Transverse colon (tissue), 4 donors: ENCODE data around the gene MDP1. TPM values are rescaled to one million over a fixed set of nuclear protein-coding genes. Genes with fewer than 3 reads are reported as not detected.
A peak's percentile ranks its signal among the peaks of the same experiment; 100 is the strongest.

Source experiments
- DNase-seq: peaks from one replicate; pipeline ENCODE4 v3.0.0-alpha.2; 2019
- H3K27ac ChIP-seq, 4 donors: fragments of 200-600 bp; sonication (generic); 2 replicates each; pipeline ENCODE4 v1.5.1; 2016 to 2018; ENCODE audit warnings: inconsistent platforms in 4 of 4
- H3K27me3 ChIP-seq: fragments of 200-600 bp; sonication (generic); 2 replicates; pipeline ENCODE4 v1.5.1; 2017; ENCODE audit warnings: inconsistent platforms
- H3K36me3 ChIP-seq, 4 donors: fragments of 200-600 bp; sonication (generic); 2 replicates each; pipeline ENCODE4 v1.5.1; 2017 to 2019; ENCODE audit warnings: inconsistent platforms in 4 of 4
- H3K4me1 ChIP-seq, 4 donors: fragments of 200-600 bp; sonication (generic); 2 replicates each; pipeline ENCODE4 v1.5.1; 2017 to 2020; ENCODE audit warnings: inconsistent platforms in 4 of 4
- H3K4me3 ChIP-seq, 4 donors: fragments of 200-600 bp; sonication (generic); 1 replicate in 1 of 4; 2 replicates in 3 of 4; pipeline versions ENCODE4 v1.5.1 to v1.6.1; 2017 to 2019; ENCODE audit warnings: inconsistent platforms in 4 of 4
- H3K9me3 ChIP-seq, 2 donors: fragments of 200-600 bp; sonication (generic); 2 replicates each; pipeline ENCODE4 v1.5.1; 2017 to 2019; ENCODE audit warnings: inconsistent platforms in 2 of 2
- EP300 ChIP-seq: sonication (generic); formaldehyde crosslinking; IDR thresholded peaks from one replicate; pipeline ENCODE4 v1.6.1; 2017; ENCODE audit warnings: antibody characterized with exemption, low read depth
- POLR2A ChIP-seq: fragments of 450-650 bp; IDR thresholded peaks from one replicate; pipeline ENCODE4 v1.6.1; 2016; ENCODE audit warnings: antibody characterized with exemption, mild to moderate bottlenecking, moderate library complexity
- POLR2AphosphoS5 ChIP-seq, 3 donors: sonication (generic); formaldehyde crosslinking; IDR thresholded peaks; one replicate each; pipeline ENCODE4 v1.6.1; 2016; ENCODE audit warnings: antibody characterized with exemption in 3 of 3
- WGBS, 2 donors: methylation state at CpG; one replicate each; pipeline ENCODE4 v1.1.5; 2018; ENCODE audit warnings: low coverage in 1 of 2; 5-methylcytosine and 5-hydroxymethylcytosine counted together
- in situ Hi-C, 4 donors: fragments of 200-750 bp; cut with MboI; loops; one replicate each; pipeline versions ENCODE4 v1.15.0 to v1.15.1; 2017; ENCODE audit warnings: low sequenced_read_pairs in 3 of 4, low pct_ligation_motif_present in 1 of 4, low pct_unique_long_range_greater_than_20kb in 1 of 4
- intact Hi-C: fragments of 100-400 bp; cut with DNase I; formaldehyde crosslinking; loops from one replicate; pipeline ENCODE4 v1.15.1; 2023; ENCODE audit warnings: low total_unique reads
- total RNA-seq, 4 donors: library from RNA; depleted of rRNA; stranded (reverse); fragments of >200 nt; gene quantifications; one replicate each; pipeline ENCODE4 v1.1.0, GENCODE V29; 2016
- TF ChIP-seq, protein P1 (sequence below), 5 experiments: fragments of 200-600 bp in 3 of 5; fragments of 450-650 bp in 2 of 5; sonication (generic) in 3 of 5; IDR thresholded peaks; 1 replicate in 2 of 5; 2 replicates in 3 of 5; pipeline ENCODE4 v1.5.1; 2016 to 2017; ENCODE audit warnings: antibody characterized with exemption in 5 of 5, inconsistent platforms in 3 of 5, mild to moderate bottlenecking in 2 of 5, moderate library complexity in 1 of 5

MDP1 gene
- total RNA-seq, 4 donors from 2014 or later: 11.1 to 116 (median 40.2) TPM

DNA sequence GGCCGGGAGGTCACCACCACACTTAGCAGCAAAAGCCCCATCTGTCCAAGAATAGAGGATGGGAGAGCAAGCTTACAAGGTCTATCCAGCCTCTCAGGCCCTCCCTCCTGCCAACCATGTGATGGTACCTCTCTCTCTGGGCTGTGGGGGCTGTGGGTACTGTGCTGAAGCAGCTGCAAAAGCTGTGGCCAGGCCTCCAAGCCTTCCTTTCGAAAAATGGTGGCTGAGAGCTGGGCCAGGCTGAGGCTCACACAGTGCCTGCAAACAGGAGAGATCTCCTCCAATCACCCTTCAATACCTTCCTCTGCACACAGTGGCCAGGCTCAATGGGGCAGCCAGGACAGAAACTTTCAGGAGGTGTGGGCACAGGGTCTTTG, 28.3 kb downstream of the MDP1 start:
- Histone ChIP-seq H3K4me3 (no peak overlapping the region), H3K4me1 (peaks cover 12 to 20% (median 12%) of the 10 kb centered on the region in 4 donors), H3K27me3 (no peaks in the 10 kb centered on the region), H3K9me3 (no peaks in the 10 kb centered on the region), H3K36me3 (peaks cover 0 to 15% (median 0%) of the 10 kb centered on the region in 4 donors), H3K27ac (peak overlapping the region in 1 of 4 donors; percentile 74)
- WGBS, 2 donors: 70% methylated on average over 2 of the region's 2 CpGs; no CpG with 5 or more reads in 1 of the 2 donors
- in situ Hi-C loops: no loop called here
- DNase-seq: no peak
- intact Hi-C loops: no loop called here
- TF ChIP-seq POLR2A (no peak), EP300 (no peak), POLR2AphosphoS5 (IDR thresholded peaks at IDR 0.05) (no peak)
- TF ChIP-seq, protein P1, sequence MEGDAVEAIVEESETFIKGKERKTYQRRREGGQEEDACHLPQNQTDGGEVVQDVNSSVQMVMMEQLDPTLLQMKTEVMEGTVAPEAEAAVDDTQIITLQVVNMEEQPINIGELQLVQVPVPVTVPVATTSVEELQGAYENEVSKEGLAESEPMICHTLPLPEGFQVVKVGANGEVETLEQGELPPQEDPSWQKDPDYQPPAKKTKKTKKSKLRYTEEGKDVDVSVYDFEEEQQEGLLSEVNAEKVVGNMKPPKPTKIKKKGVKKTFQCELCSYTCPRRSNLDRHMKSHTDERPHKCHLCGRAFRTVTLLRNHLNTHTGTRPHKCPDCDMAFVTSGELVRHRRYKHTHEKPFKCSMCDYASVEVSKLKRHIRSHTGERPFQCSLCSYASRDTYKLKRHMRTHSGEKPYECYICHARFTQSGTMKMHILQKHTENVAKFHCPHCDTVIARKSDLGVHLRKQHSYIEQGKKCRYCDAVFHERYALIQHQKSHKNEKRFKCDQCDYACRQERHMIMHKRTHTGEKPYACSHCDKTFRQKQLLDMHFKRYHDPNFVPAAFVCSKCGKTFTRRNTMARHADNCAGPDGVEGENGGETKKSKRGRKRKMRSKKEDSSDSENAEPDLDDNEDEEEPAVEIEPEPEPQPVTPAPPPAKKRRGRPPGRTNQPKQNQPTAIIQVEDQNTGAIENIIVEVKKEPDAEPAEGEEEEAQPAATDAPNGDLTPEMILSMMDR (IDR thresholded peaks at IDR 0.05): no peak

DNA sequence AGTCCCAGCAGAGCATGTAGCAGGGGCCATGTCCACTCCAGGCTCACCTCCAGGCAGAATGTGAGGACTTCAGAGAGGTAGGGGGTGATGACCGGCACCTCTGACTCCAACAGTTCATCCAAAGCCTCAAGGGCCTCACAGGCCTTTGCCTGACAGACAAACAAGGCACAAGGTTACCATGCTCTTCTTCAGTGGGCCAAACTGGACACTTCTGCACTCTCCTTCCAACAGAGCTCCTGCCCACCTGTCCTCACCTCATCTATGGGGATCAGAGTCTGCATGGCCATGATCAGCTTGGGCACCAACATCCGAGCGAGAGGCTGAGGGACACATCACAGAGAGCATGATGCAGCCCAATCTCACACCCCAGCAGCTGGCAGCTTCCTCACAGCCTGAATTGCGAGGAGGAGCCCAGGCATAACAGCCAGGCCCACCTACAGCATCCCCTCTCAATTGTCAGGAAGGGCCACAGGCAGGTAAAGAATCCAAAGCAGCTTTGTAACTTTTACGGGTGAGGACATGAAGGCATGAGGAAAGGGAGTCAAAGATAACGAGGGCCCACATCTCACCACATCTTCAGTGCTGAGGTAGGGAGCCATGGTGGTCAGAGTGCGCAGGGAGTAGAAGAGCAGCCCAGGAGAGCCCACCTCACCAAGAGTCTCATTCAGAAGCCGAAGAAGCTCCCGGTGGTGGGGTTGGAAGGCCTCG, 28.9 kb downstream of the MDP1 start:
- in situ Hi-C loops (no loop called here), intact Hi-C loops (no loop called here)
- Histone ChIP-seq H3K4me1 (peaks cover 12 to 20% (median 12%) of the 10 kb centered on the region in 4 donors), H3K27me3 (no peaks in the 10 kb centered on the region), H3K27ac (no peak overlapping the region), H3K36me3 (peaks cover 0 to 15% (median 0%) of the 10 kb centered on the region in 4 donors), H3K9me3 (no peaks in the 10 kb centered on the region), H3K4me3 (no peak overlapping the region)
- 89% methylated on average over 5 to 10 of the region's 10 CpGs for WGBS, 2 donors
- TF ChIP-seq, protein P1 (IDR thresholded peaks at IDR 0.05): no peak
- no peak for TF ChIP-seq POLR2AphosphoS5 (IDR thresholded peaks at IDR 0.05)
- TF ChIP-seq POLR2A: no peak
- no peak for DNase-seq

DNA sequence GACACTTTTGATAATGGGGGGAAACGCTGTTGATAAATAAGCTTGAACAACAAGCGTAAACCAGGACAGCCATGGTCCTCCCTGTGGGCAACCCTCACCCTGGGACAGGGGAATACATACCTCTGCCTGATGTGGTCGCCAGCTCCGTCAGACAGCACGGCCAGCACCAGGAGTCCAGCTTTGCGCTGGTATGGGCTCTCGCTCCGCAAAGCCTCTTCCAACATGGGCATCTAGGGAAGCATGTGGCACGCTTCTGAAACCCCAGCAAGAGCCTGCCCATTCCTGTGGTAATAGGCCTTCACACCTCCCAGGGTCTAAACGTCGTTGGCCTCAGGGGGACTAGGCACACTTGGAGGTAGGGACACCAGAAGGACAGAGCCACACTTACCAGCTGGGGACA, 30.1 kb downstream of the MDP1 start:
- H3K27ac ChIP-seq: no peak overlapping the region
- no peak for DNase-seq

GRCh38 chr14:24185026-24185425, 30.8 kb downstream of the MDP1 start:
- WGBS, 2 donors: 99% methylated on average over 7 of the region's 7 CpGs; no CpG with 5 or more reads in 1 of the 2 donors
- Histone ChIP-seq H3K9me3 (no peaks in the 10 kb centered on the region), H3K4me3 (no peak overlapping the region), H3K36me3 (peaks cover 0 to 20% (median 0%) of the 10 kb centered on the region in 4 donors), H3K27me3 (no peaks in the 10 kb centered on the region), H3K27ac (no peak overlapping the region), H3K4me1 (peaks cover 12 to 20% (median 15%) of the 10 kb centered on the region in 4 donors)
- TF ChIP-seq POLR2A (no peak), POLR2AphosphoS5 (IDR thresholded peaks at IDR 0.05) (no peak), EP300 (no peak)
- TF ChIP-seq, protein P1 (IDR thresholded peaks at IDR 0.05): no peak
- in situ Hi-C loops: no loop called here
- intact Hi-C loops: no loop called here
- no peak for DNase-seq

More for the DNA sequence above, 30.1 kb downstream of the MDP1 start:
- no peaks in the 10 kb centered on the region for H3K9me3 ChIP-seq
- no peaks in the 10 kb centered on the region for H3K27me3 ChIP-seq
- WGBS, 2 donors: 80 to 95% methylated on average over 1 to 11 of the region's 11 CpGs
- peaks cover 0 to 15% (median 0%) of the 10 kb centered on the region in 4 donors for H3K36me3 ChIP-seq
- in situ Hi-C loops (no loop called here), intact Hi-C loops (no loop called here)
- H3K4me1 ChIP-seq: peaks cover 12 to 20% (median 12%) of the 10 kb centered on the region in 4 donors
- H3K4me3 ChIP-seq: no peak overlapping the region
- TF ChIP-seq POLR2AphosphoS5 (IDR thresholded peaks at IDR 0.05): no peak
- TF ChIP-seq, protein P1 (IDR thresholded peaks at IDR 0.05): no peak
- TF ChIP-seq EP300: no peak
- TF ChIP-seq POLR2A: no peak
